WTC11 (cell line): Measurements from ENCODE around the gene APOBEC4. TPM values are rescaled to one million over a fixed set of nuclear protein-coding genes. Genes with fewer than 3 reads are reported as not detected.

Experiments
- ATAC-seq: fragments of 200-7000 bp; cut with Tn5 transposase; 2 replicates; pipeline ENCODE4 v1.10.0; 2021; ENCODE audit warnings: mild to moderate bottlenecking, moderate library complexity
- CTCF ChIA-PET: fragments of 300-600 bp; sonication (Branson Sonifier 250); formaldehyde crosslinking; loops from one replicate; lab custom pipeline; 2021; ENCODE audit warnings: antibody characterized with exemption; lab: Charles Lee
- POLR2A ChIA-PET: fragments of 350-600 bp; sonication (Branson Sonifier 250); formaldehyde crosslinking; loops from one replicate; lab custom pipeline; 2021; ENCODE audit warnings: antibody characterized with exemption; lab: Charles Lee
- DNase-seq: peaks from one replicate; pipeline ENCODE4 v3.0.0; 2021; ENCODE audit warnings: low spot score
- H3K27ac Mint-ChIP-seq: 2 replicates; pipeline ENCODE4 v1.8.0; 2021; ENCODE audit warnings: mixed read lengths
- H3K27me3 Mint-ChIP-seq: 2 replicates; pipeline ENCODE4 v1.8.0; 2021; ENCODE audit warnings: low read depth, mild to moderate bottlenecking, moderate library complexity, mixed read lengths
- H3K36me3 Mint-ChIP-seq: 2 replicates; pipeline ENCODE4 v1.8.0; 2021; ENCODE audit warnings: mixed read lengths
- H3K4me1 Mint-ChIP-seq: 2 replicates; pipeline ENCODE4 v1.8.0; 2022; ENCODE audit warnings: mixed read lengths
- H3K4me3 Mint-ChIP-seq: 2 replicates; pipeline ENCODE4 v1.8.0; 2021; ENCODE audit warnings: mild to moderate bottlenecking, moderate library complexity, mixed read lengths
- H3K9me3 Mint-ChIP-seq: 2 replicates; pipeline ENCODE4 v1.8.0; 2021; ENCODE audit warnings: mixed read lengths
- AR ChIP-seq: fragments of 250-450 bp; sonication (Bioruptor Pico); IDR thresholded peaks from 2 replicates; pipeline ENCODE4 v1.9.0; 2021; ENCODE audit warnings: mild to moderate bottlenecking
- ATF6 ChIP-seq: sonication (generic); formaldehyde crosslinking; IDR thresholded peaks from 2 replicates; pipeline ENCODE4 v1.8.1; 2023; ENCODE audit warnings: mild to moderate bottlenecking, missing genetic modification reagents
- E2F4 ChIP-seq: sonication (generic); formaldehyde crosslinking; IDR thresholded peaks from 2 replicates; pipeline ENCODE4 v1.8.1; 2022; ENCODE audit warnings: low read depth, mild to moderate bottlenecking, moderate library complexity, missing genetic modification reagents, borderline replicate concordance
- FOXJ3 ChIP-seq: sonication (generic); formaldehyde crosslinking; IDR thresholded peaks from 2 replicates; pipeline ENCODE4 v1.9.0; 2021; ENCODE audit warnings: missing genetic modification reagents, mild to moderate bottlenecking, borderline replicate concordance
- NFATC4 ChIP-seq: fragments of 250-450 bp; sonication (Bioruptor Pico); IDR thresholded peaks from 2 replicates; pipeline ENCODE4 v1.9.0; 2021; ENCODE audit warnings: mild to moderate bottlenecking
- PRDM15 ChIP-seq: sonication (generic); formaldehyde crosslinking; IDR thresholded peaks from 2 replicates; pipeline ENCODE4 v1.8.0; 2022; ENCODE audit warnings: missing genetic modification reagents
- SP1 ChIP-seq: sonication (generic); formaldehyde crosslinking; conservative IDR thresholded peaks from 2 replicates; pipeline ENCODE4 v1.8.1; 2022; ENCODE audit warnings: missing genetic modification reagents
- STAT6 ChIP-seq: sonication (generic); formaldehyde crosslinking; conservative IDR thresholded peaks from 2 replicates; pipeline ENCODE4 v1.8.1; 2023; ENCODE audit warnings: mild to moderate bottlenecking, low read depth, missing genetic modification reagents, moderate library complexity
- ZBTB21 ChIP-seq: sonication (generic); formaldehyde crosslinking; IDR thresholded peaks from 2 replicates; pipeline ENCODE4 v1.8.1; 2023; ENCODE audit warnings: mild to moderate bottlenecking, missing genetic modification reagents, borderline replicate concordance
- ZNF512 ChIP-seq: sonication (generic); formaldehyde crosslinking; IDR thresholded peaks from 2 replicates; pipeline ENCODE4 v1.8.1; 2022; ENCODE audit warnings: missing genetic modification reagents, borderline replicate concordance
- total RNA-seq: library from RNA; stranded (reverse); gene quantifications from 3 replicates; pipeline ENCODE4 v1.2.3, GENCODE V29; 2021

APOBEC4 gene
- total RNA-seq, 1 experiment from 2014 or later, result not detected

- Mint-ChIP-seq H3K4me1 (no peaks in the 10 kb centered on the region), H3K36me3 (no peaks in the 10 kb centered on the region), H3K27me3 (no peaks in the 10 kb centered on the region), H3K27ac (no peak overlapping the region), H3K4me3 (no peak overlapping the region), H3K9me3 (no peaks in the 10 kb centered on the region)
- ATAC-seq, result no peak
- ChIA-PET POLR2A (no interaction called here), CTCF (no interaction called here)
- TF ChIP-seq AR (CRISPR knock-in tag), result no peak
- no peak for TF ChIP-seq ZNF512 (CRISPR knock-in tag)
- no peak for TF ChIP-seq ATF6 (CRISPR knock-in tag)
- DNase-seq, result no peak
Observed at GRCh38 chr1:183688341-183689060, 35.4 kb upstream of the APOBEC4 start.

- H3K27ac Mint-ChIP-seq, result no peak overlapping the region
- H3K36me3 Mint-ChIP-seq, result no peaks in the 10 kb centered on the region
- no peak for ATAC-seq
- H3K4me1 Mint-ChIP-seq, result no peaks in the 10 kb centered on the region
- ChIA-PET CTCF (interaction anchor here (1.4 kb wide), 1 partner anchor 32 kb away, joined by 4 read pairs; no protein-coding TSS in a partner anchor), POLR2A (no interaction called here)
- no peak overlapping the region for H3K4me3 Mint-ChIP-seq
- DNase-seq, result no peak
- peaks cover 3% of the 10 kb centered on the region; the same call in 1 of the 2 replicates for H3K9me3 Mint-ChIP-seq
- TF ChIP-seq FOXJ3 (no peak), NFATC4 (CRISPR knock-in tag) (no peak), STAT6 (CRISPR knock-in tag) (no peak), PRDM15 (CRISPR knock-in tag) (no peak), ZBTB21 (CRISPR knock-in tag) (no peak), SP1 (CRISPR knock-in tag) (no peak), E2F4 (CRISPR knock-in tag) (no peak)
- TF ChIP-seq, all 79 proteins: peak for 0
- no peaks in the 10 kb centered on the region for H3K27me3 Mint-ChIP-seq
Observed at GRCh38 chr1:183687546-183688304, 34.6 kb upstream of the APOBEC4 start.
